ENCODE measurements around the gene SMPDL3B.

Gene SMPDL3B, protein sequence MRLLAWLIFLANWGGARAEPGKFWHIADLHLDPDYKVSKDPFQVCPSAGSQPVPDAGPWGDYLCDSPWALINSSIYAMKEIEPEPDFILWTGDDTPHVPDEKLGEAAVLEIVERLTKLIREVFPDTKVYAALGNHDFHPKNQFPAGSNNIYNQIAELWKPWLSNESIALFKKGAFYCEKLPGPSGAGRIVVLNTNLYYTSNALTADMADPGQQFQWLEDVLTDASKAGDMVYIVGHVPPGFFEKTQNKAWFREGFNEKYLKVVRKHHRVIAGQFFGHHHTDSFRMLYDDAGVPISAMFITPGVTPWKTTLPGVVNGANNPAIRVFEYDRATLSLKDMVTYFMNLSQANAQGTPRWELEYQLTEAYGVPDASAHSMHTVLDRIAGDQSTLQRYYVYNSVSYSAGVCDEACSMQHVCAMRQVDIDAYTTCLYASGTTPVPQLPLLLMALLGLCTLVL
- long read RNA-seq, donor 1, transcript SMPDL3B-202 (8 exons, 1,878 nt), result major isoform, 6 of 6 reads
- long read RNA-seq, donor 1, partial matches to known transcripts, result 0 of 6 reads
- long read RNA-seq, donor 1, other reads (novel, unspliced or antisense), result 0 of 6 reads
- long read RNA-seq, donor 2, partial matches to known transcripts, result 0 of 2 reads
- long read RNA-seq, donor 2, other reads (novel, unspliced or antisense), result 0 of 2 reads
- long read RNA-seq, donor 3, partial matches to known transcripts, result 0 of 5 reads
- long read RNA-seq, donor 3, other reads (novel, unspliced or antisense), result 0 of 5 reads
- long read RNA-seq, donor 4, partial matches to known transcripts, result 0 of 3 reads
- long read RNA-seq, donor 4, other reads (novel, unspliced or antisense), result 0 of 3 reads
- long read RNA-seq, donor 5, partial matches to known transcripts, result 0 of 2 reads
- long read RNA-seq, donor 5, other reads (novel, unspliced or antisense), result 0 of 2 reads
- long read RNA-seq, donor 6, partial matches to known transcripts, result 0 of 2 reads
- long read RNA-seq, donor 6, other reads (novel, unspliced or antisense), result 0 of 2 reads
- long read RNA-seq, donor 7, partial matches to known transcripts, result 0 of 3 reads
- long read RNA-seq, donor 7, other reads (novel, unspliced or antisense), result 0 of 3 reads
- long read RNA-seq, donor 8, partial matches to known transcripts, result 0 of 2 reads
- long read RNA-seq, donor 8, other reads (novel, unspliced or antisense), result 0 of 2 reads

DNA sequence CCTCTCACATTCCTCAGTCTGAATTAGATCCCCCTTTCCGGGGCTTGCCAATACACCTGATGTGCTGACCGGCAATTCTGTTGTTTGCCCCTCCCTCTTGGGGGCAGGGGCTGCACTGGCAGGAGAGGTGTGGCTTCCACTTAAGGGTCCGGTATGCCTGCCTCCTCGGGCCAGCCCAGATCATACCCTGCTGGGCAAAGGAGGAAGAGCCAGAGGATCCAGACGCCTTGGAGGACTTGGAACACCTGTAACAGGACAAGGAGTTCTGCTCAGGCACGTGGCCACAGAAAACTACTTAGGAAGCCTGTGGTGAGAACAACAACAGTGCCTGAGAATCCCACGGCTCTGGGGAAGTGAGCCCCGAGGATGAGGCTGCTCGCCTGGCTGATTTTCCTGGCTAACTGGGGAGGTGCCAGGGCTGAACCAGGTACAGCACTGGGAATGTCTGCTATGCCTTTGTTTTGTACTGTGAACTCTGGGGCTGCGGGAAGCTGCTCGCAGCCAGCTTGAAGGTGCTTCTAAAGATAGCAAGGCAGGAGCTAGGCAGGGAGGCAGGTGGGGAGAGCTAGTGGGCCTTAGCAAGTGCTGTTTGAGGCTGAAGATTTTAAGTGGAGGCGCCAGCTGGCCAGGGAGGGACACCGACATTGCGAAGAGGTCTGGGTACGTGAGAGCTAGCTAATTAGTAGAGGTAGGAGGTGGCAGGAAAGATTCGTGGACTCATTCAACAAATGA is at the start of gene SMPDL3B:
TSS of gene SMPDL3B (plus strand) at position 183 of the 732 bp plus-strand sequence. CDS start at position 367, 184 bp downstream.
- DNase-seq, result peak; percentile 75

GRCh38 chr1:27885114-27885528 is 49.7 kb upstream of the SMPDL3B start:
- no peak for DNase-seq

- DNase-seq, result no peak
These were observed 49.0 kb upstream of the SMPDL3B start for GRCh38 chr1:27885621-27886352.

DNA sequence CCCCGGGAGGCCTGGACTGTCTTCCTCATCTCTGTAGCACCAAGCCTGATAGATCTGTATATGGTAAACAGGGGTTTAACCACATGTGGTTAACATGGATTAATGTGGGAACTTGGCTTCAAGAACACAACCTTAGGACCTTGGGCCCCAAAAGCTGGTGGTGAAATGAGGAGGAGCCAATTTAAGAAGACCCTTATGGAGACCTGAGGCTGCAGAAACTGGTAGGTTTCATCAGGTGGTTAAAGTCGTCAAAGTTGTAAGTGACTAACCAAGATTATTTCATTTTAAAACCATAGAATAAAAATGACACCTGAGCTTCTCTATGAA is 48.5 kb upstream of the SMPDL3B start:
- DNase-seq, result no peak

DNA sequence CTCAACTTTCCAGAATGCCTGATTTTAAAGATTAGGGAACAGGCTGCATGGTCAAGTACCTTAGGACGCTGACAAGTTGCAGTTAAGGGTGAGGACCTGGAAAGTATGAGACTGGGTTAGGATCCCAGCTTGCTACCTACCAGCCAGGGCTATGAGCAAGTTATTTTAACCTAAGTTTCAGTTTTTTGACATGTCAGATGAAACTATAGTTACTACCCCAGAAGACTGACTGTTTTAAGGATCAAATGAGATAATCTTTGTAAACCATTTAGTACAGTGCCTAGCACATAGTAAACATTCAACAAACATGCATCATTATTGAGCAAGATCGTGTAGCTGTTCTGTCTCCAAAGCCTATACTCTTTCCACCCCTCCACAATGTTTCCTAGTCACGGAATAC is 48.1 kb upstream of the SMPDL3B start:
- DNase-seq, result no peak

- no peak for DNase-seq
These were observed 47.4 kb upstream of the SMPDL3B start for GRCh38 chr1:27887215-27888021.

DNA sequence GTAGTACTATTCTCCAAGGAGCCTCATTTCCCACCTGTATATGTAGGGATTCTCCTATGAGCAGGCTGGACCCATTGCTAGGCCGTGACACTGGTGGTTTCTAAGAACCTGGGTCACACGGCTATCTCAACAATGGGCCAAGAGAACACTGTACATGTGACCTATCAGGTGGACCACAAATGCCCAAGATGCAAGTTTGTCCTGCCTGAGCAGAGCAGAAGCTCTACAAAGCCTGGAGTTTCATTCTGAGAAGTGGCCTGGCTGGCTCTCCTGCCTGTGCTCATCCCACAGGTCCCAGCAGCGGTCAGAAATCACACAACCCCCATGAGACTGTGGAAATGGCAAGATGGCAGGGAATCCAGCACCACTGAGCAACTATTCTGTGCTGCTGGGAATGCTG is 45.3 kb upstream of the SMPDL3B start:
- no peak for DNase-seq

- no peak for DNase-seq
These were observed 43.5 kb upstream of the SMPDL3B start for GRCh38 chr1:27891196-27891889.

DNA sequence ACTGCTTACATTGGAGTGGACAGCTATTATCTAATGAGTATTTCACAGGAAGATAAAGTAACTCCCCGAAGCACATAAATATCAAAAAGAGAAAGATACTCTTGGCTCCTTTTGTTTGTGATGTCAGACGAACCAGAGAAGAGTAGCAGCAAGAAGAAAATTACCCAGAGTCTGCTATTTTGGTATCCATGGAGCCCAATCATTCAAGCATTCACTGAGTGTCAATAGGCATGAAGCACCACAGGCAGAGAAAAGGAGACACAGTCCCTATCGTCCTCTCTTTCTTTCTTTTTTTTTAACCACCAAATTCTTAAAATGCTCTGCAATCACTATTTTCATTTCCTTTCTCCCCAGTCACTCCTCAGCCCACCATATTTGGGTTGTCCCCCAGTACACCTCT is 40.3 kb upstream of the SMPDL3B start:
- DNase-seq, result no peak

GRCh38 chr1:27906759-27907158 is 28.0 kb upstream of the SMPDL3B start:
- no peak for DNase-seq

- no peak for DNase-seq
These were observed 22.4 kb upstream of the SMPDL3B start for GRCh38 chr1:27912429-27912828.

- DNase-seq, result no peak
These were observed 19.7 kb upstream of the SMPDL3B start for GRCh38 chr1:27915082-27915575.

DNA sequence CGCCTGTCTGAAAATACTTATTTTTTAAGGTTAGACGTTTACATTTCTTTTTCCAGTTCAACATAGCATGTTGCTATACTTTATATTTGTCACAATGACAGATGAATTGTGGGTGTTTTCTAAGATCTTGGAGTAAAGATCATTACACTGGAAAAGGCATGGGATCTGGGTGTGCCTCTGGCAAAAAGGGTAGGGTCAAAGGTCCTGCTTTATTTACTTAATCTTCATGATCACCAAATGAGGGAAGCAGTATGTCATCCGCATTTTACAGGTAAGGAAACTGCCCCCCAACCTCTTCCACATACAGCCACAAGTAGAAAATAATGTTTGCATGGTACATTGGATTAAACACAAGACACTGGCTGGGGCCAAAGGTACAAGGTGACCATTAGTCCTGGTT is 12.5 kb upstream of the SMPDL3B start:
- no peak for DNase-seq

DNA sequence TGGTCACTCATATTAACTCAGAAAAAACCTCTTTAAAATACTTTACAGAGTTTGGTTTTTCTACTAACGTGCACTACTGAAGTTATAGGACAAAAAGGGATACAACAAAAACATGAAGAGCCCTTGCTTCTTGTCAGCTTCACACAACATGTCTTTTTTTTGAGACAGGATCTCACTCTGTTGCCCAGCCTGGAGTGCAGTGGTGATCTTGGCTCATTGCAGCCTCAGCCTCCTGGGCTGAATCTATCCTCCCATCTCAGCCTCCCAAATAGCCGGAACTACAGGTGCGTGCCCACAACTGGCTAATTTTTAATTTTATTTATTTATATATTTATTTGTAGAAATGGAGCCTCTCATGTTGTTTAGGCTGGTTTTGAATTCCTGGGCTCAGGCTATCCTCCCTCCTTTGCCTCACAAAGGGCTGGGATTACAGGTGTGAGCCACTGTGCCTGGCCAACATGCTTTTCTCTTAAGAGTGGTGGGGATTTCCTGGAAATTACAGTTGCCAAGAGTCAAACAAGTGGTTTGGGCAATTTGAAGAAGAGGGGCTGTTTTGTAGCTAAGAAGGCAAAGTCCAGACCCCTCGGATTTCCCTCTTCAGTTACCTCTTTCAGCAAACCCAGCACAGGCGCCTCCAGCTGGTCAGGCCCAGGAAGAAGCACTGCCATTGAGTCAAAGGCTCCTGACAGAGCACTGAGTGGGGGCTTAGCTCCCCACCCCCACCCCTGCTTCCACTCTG is 6.4 kb upstream of the SMPDL3B start:
- no peak for DNase-seq

GRCh38 chr1:27931184-27931583 is 3.6 kb upstream of the SMPDL3B start:
- no peak for DNase-seq

DNA sequence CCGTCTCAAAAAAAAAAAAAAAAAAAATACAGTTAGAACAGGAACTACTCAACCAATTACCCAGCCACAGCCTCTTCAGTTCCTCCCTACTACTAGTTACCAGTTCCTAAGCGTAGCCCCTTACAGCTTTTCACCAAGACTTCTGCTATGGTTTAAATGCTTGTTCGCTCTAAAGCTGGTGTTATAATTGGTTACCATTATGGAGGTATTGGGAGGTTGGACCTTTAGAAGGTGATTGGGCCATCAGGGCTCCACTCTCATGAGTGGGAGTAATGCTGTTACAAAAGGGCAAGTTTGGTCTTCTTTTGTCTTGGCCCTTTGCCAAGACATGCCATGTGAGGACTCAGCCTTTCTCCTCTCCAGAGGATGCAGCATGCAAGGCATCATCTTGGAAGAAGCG is 3.0 kb upstream of the SMPDL3B start:
- DNase-seq, result no peak

- DNase-seq, result no peak
These were observed 921 bp downstream of the SMPDL3B start for GRCh38 chr1:27935721-27936120.

GRCh38 chr1:27936370-27936769 is 1.6 kb downstream of the SMPDL3B start:
- DNase-seq, result no peak

DNA sequence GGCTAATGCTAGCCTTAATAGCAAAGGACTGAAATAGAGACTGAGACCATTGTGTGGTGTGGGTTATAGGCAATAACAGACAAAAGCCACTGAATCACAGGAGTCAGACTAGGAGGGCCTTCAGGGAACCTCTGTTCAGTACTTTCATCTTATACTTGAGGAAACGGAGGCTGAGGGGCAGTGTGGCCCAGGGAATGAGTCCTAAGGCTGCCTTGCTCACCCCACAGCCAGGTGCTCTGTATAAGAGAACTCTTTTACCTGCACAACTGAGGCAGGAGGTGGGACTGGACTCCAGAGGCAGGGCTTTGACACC is 2.7 kb downstream of the SMPDL3B start:
- no peak for DNase-seq
